Pancreas (tissue), 10 donors: Measurements from ENCODE around the gene BLVRA. TPM values are rescaled to one million over a fixed set of nuclear protein-coding genes. Genes with fewer than 3 reads are reported as not detected.
A peak's percentile ranks its signal among the peaks of the same experiment; 100 is the strongest.

Experiments used
- ATAC-seq, 4 donors: fragments of 200-7000 bp; cut with Tn5 transposase; one replicate each; pipeline versions ENCODE4 v1.8.0 to v1.9.1; 2020; ENCODE audit warnings: mild to moderate bottlenecking in 4 of 4, moderate library complexity in 4 of 4
- DNase-seq, 6 donors: peaks; one replicate each; pipeline ENCODE4 v3.0.0-alpha.2; 2020
- FAIRE-seq: peaks from 2 replicates; lab custom pipeline; 2012; peaks lifted over from hg19 to GRCh38; lab: Jason Lieb, UNC
- H3K27ac ChIP-seq, 4 donors: fragments of 200-600 bp; sonication (generic); 1 replicate in 3 of 4; 2 replicates in 1 of 4; pipeline versions ENCODE4 v1.5.0 to v1.8.0; 2020
- H3K27me3 ChIP-seq, 4 donors: fragments of 200-600 bp; one replicate each; pipeline ENCODE4 v1.8.0; 2021
- H3K36me3 ChIP-seq, 3 donors: fragments of 200-600 bp; sonication (generic) in 1 of 3; one replicate each; pipeline versions ENCODE4 v1.5.0 to v1.8.0; 2020 to 2021
- H3K4me1 ChIP-seq, 3 donors: fragments of 200-600 bp; one replicate each; pipeline ENCODE4 v1.8.0; 2021
- H3K4me3 ChIP-seq, 4 donors: fragments of 200-600 bp; sonication (generic) in 2 of 4; one replicate each; pipeline versions ENCODE4 v1.5.0 to v1.8.0; 2020 to 2021
- H3K9me3 ChIP-seq, 4 donors: fragments of 200-600 bp; one replicate each; pipeline ENCODE4 v1.8.0; 2021
- CTCF ChIP-seq, 4 donors: fragments of 200-600 bp; sonication (generic) in 3 of 4; IDR thresholded peaks; one replicate each; pipeline versions ENCODE4 v1.5.0 to v1.8.0; 2021; ENCODE audit warnings: antibody characterized with exemption in 4 of 4
- WGBS, 2 donors: extraction: QIAGEN DNeasy Blood & Tissue Kit; methylation state at CpG; one replicate each; pipeline ENCODE4 v1.1.7; 2013; 5-methylcytosine and 5-hydroxymethylcytosine counted together
- intact Hi-C, 3 donors: fragments of 100-400 bp; cut with DNase I; formaldehyde crosslinking; loops; one replicate each; pipeline versions ENCODE4 v1.11.1 to v1.14.2; 2022
- polyA plus RNA-seq, 2 donors: library from polyadenylated mRNA; stranded (reverse); fragments of 200-250 nt; gene quantifications; one replicate each; pipeline ENCODE4 v1.2.3, GENCODE V29; 2013
- total RNA-seq, 6 donors: library from RNA; stranded (reverse); fragmentation: NEBNext Ultra II Directional in 4 of 6; extraction: Animal tissue kit (Norgen Biotek cat#: 25700) in 4 of 6; gene quantifications; one replicate each; pipeline versions ENCODE4 v1.2.1 to v1.2.4, GENCODE V29; 2021 to 2023
- donor health status: healthy with polysubstance abuse.
- donor health status: DM: no; HTN: no; CAD: no; lungs with moderate emphysema.
- donor health status: DM: no; HTN: no; CAD: no.
- donor health status: control.
- donor health status: control.
- donor health status: Bipolar disorder and iron deficiency.
- donor health status: DM: yes; HTN: yes; CAD: no.
- donor health status: DM: no; HTN: no; CAD: no.
- donor health status: DM: no; HTN: no; CAD: no.
- donor health status: DM: yes; HTN: yes; CAD: no.

Gene BLVRA
- total and polyA plus RNA-seq, 8 donors: 12.4 to 31.6 (median 17.3) TPM

DNA sequence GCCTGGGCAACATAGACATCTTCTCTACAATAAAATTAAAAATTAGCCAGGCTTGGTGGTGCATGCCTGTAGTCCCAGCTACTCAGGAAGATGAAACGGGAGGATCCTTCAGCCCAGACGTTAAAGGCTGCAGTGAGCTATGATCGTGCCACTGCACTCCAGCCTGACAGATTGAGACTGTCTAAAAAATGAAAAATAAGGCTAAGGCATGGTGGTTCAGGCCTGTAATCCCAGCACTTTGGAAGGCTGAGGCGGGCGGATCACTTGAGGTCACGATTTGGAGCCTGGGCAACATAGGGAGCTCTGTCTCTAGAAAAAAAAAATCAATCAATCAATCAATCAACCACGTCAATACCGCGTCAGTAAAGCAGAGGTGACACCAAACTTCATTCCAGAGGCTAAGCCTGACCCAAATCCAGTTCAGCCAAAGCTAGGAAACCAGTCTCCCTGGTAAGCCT, 79.8 kb downstream of the BLVRA start:
- 62% methylated on average over 9 of the region's 9 CpGs for WGBS, 2 donors
- Histone ChIP-seq H3K36me3 (no peaks in the 10 kb centered on the region), H3K27me3 (no peaks in the 10 kb centered on the region), H3K9me3 (no peaks in the 10 kb centered on the region), H3K27ac (no peak overlapping the region), H3K4me1 (no peaks in the 10 kb centered on the region), H3K4me3 (no peak overlapping the region)
- TF ChIP-seq CTCF (IDR thresholded peaks at IDR 0.05): no peak
- FAIRE-seq (no peak), ATAC-seq (peak in 1 of 4 donors; percentile 25), DNase-seq (no peak)
- intact Hi-C loops: no loop called here

- intact Hi-C loops: loop anchor here in 1 of 3 donors (10.0 kb wide), 1 partner anchor 268 kb away; no protein-coding TSS in a partner anchor
- no peak for TF ChIP-seq CTCF (IDR thresholded peaks at IDR 0.05)
- no peaks in the 10 kb centered on the region for H3K27me3 ChIP-seq
- no peaks in the 10 kb centered on the region for H3K9me3 ChIP-seq
- H3K4me1 ChIP-seq: no peaks in the 10 kb centered on the region
- FAIRE-seq (no peak), DNase-seq (no peak), ATAC-seq (no peak)
- WGBS, 2 donors: 95 to 96% methylated on average over 4 of the region's 4 CpGs
- no peaks in the 10 kb centered on the region for H3K36me3 ChIP-seq
- no peak overlapping the region for H3K4me3 ChIP-seq
- H3K27ac ChIP-seq: no peak overlapping the region
Observed at GRCh38 chr7:43843296-43843695, 84.8 kb downstream of the BLVRA start.

DNA sequence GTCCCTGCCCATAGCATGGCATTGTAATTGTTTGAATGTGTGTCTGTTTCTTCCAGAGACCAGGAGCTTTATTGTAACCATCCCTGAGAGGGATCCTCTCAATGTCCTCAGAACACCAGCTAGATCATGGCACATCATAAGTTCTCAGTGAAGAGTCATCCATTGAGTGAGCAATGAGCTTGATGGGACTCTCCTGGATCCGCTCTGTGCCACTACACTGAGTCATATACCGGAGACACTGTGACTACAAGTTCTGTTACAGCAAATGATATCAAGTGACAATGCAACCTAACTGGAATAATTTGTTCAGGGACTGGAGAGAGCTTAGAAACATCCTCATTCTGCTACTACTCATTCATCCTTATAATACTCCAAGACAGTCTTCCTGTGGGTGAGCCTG, 85.8 kb downstream of the BLVRA start:
- H3K27ac ChIP-seq: no peak overlapping the region
- H3K36me3 ChIP-seq: no peaks in the 10 kb centered on the region
- no peaks in the 10 kb centered on the region for H3K4me1 ChIP-seq
- ATAC-seq (no peak), DNase-seq (no peak), FAIRE-seq (no peak)
- 95 to 96% methylated on average over 2 of the region's 2 CpGs for WGBS, 2 donors
- intact Hi-C loops: loop anchor here in 1 of 3 donors (10.0 kb wide), 1 partner anchor 269 kb away; no protein-coding TSS in a partner anchor
- H3K4me3 ChIP-seq: no peak overlapping the region
- no peaks in the 10 kb centered on the region for H3K27me3 ChIP-seq
- TF ChIP-seq CTCF (IDR thresholded peaks at IDR 0.05): no peak
- no peaks in the 10 kb centered on the region for H3K9me3 ChIP-seq

- no peak for FAIRE-seq
- WGBS, 2 donors: 77 to 82% methylated on average over 2 of the region's 2 CpGs
- intact Hi-C loops: loop anchor here in 1 of 3 donors (10.0 kb wide), 1 partner anchor 270 kb away; no protein-coding TSS in a partner anchor
Observed at GRCh38 chr7:43844662-43845061, 86.2 kb downstream of the BLVRA start.

More at GRCh38 chr7:43844662-43845061, 86.2 kb downstream of the BLVRA start:
- Histone ChIP-seq H3K4me3 (no peak overlapping the region), H3K27ac (no peak overlapping the region), H3K9me3 (no peaks in the 10 kb centered on the region), H3K4me1 (no peaks in the 10 kb centered on the region), H3K36me3 (no peaks in the 10 kb centered on the region), H3K27me3 (no peaks in the 10 kb centered on the region)
- ATAC-seq (no peak), DNase-seq (no peak)
- TF ChIP-seq CTCF (IDR thresholded peaks at IDR 0.05): no peak
